Breast epithelium (tissue), 4 donors: ENCODE measurements around the gene PLEKHH1. TPM values are rescaled to one million over a fixed set of nuclear protein-coding genes. Genes with fewer than 3 reads are reported as not detected.
A peak's percentile ranks its signal among the peaks of the same experiment; 100 is the strongest.

Source experiments
- DNase-seq, 2 donors: peaks; one replicate each; pipeline ENCODE4 v3.0.0-alpha.2; 2019; ENCODE audit warnings: low spot score in 2 of 2
- H3K27ac ChIP-seq, 2 donors: fragments of 200-600 bp; sonication (generic) in 1 of 2; one replicate each; pipeline ENCODE4 v1.5.1; 2016 to 2019; ENCODE audit warnings: mild to moderate bottlenecking in 1 of 2
- H3K27me3 ChIP-seq, 2 donors: fragments of 200-600 bp; sonication (generic) in 1 of 2; one replicate each; pipeline versions ENCODE4 v1.5.1 to v1.6.0; 2017 to 2019; ENCODE audit warnings: control low read depth in 1 of 2, mild to moderate bottlenecking in 1 of 2
- H3K36me3 ChIP-seq: fragments of 200-600 bp; one replicate; pipeline ENCODE4 v1.5.1; 2019
- H3K4me1 ChIP-seq, 2 donors: fragments of 200-600 bp; sonication (generic); one replicate each; pipeline ENCODE4 v1.5.1; 2016 to 2019; ENCODE audit warnings: control low read depth in 1 of 2
- H3K4me3 ChIP-seq, 3 donors: fragments of 200-600 bp; sonication (generic); 1 replicate in 2 of 3; 2 replicates in 1 of 3; pipeline ENCODE4 v1.5.1; 2016 to 2019; ENCODE audit warnings: mild to moderate bottlenecking in 3 of 3, moderate library complexity in 2 of 3
- H3K9me3 ChIP-seq, 2 donors: fragments of 200-600 bp; sonication (generic) in 1 of 2; one replicate each; pipeline ENCODE4 v1.5.1; 2016 to 2019; ENCODE audit warnings: control low read depth in 1 of 2
- POLR2A ChIP-seq: fragments of 450-650 bp; IDR thresholded peaks from one replicate; pipeline ENCODE4 v1.6.1; 2016; ENCODE audit warnings: antibody characterized with exemption, mild to moderate bottlenecking, moderate library complexity
- POLR2AphosphoS5 ChIP-seq, 3 donors: sonication (generic); formaldehyde crosslinking; IDR thresholded peaks; one replicate each; pipeline ENCODE4 v1.6.1; 2017; ENCODE audit warnings: antibody characterized with exemption in 3 of 3
- intact Hi-C: fragments of 100-400 bp; cut with DNase I; formaldehyde crosslinking; loops from one replicate; pipeline ENCODE4 v1.15.1; 2023; ENCODE audit warnings: low total_unique reads
- total RNA-seq, 3 donors: library from RNA; depleted of rRNA; stranded (reverse); fragments of >200 nt; gene quantifications; one replicate each; pipeline ENCODE4 v1.1.0, GENCODE V29; 2016
- TF ChIP-seq, protein P1 (sequence below), 3 donors: fragments of 450-650 bp; IDR thresholded peaks; one replicate each; pipeline ENCODE4 v1.5.1; 2016 to 2017; ENCODE audit warnings: antibody characterized with exemption in 3 of 3, mild to moderate bottlenecking in 3 of 3, moderate library complexity in 3 of 3

PLEKHH1 gene
- total RNA-seq, 3 donors from 2014 or later: 2.9 to 18.9 (median 14.7) TPM

- no peaks in the 10 kb centered on the region for H3K9me3 ChIP-seq
- TF ChIP-seq, protein P1, sequence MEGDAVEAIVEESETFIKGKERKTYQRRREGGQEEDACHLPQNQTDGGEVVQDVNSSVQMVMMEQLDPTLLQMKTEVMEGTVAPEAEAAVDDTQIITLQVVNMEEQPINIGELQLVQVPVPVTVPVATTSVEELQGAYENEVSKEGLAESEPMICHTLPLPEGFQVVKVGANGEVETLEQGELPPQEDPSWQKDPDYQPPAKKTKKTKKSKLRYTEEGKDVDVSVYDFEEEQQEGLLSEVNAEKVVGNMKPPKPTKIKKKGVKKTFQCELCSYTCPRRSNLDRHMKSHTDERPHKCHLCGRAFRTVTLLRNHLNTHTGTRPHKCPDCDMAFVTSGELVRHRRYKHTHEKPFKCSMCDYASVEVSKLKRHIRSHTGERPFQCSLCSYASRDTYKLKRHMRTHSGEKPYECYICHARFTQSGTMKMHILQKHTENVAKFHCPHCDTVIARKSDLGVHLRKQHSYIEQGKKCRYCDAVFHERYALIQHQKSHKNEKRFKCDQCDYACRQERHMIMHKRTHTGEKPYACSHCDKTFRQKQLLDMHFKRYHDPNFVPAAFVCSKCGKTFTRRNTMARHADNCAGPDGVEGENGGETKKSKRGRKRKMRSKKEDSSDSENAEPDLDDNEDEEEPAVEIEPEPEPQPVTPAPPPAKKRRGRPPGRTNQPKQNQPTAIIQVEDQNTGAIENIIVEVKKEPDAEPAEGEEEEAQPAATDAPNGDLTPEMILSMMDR (IDR thresholded peaks at IDR 0.05): no peak
- no peak for TF ChIP-seq POLR2A
- no peak for TF ChIP-seq POLR2AphosphoS5 (IDR thresholded peaks at IDR 0.05)
- no peak overlapping the region for H3K4me3 ChIP-seq
- H3K27me3 ChIP-seq: no peaks in the 10 kb centered on the region
- no peaks in the 10 kb centered on the region for H3K36me3 ChIP-seq
- no peaks in the 10 kb centered on the region for H3K4me1 ChIP-seq
- intact Hi-C loops: no loop called here
- no peak overlapping the region for H3K27ac ChIP-seq
- no peak for DNase-seq
Measured at GRCh38 chr14:67562776-67563150, 29.7 kb downstream of the PLEKHH1 start.

DNA sequence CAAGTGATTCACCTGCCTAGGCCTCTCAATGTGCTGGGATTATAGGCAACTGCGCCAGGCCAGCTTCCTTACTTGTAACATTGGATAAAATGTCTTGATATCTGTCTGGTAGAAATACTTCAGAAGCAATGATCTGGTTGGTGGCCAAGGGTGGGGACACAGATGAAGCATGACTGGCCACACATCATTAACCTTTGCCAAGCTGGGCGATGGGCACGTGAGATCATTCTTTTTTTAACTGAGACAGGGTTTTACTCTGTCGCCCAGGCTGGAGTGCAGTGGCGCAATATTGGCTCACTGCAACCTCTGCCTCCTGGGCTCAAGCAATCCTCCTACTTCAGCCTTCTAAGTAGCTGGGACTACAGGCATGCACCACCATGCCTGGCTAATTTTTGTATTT, 31.1 kb downstream of the PLEKHH1 start:
- Histone ChIP-seq H3K4me1 (no peaks in the 10 kb centered on the region), H3K9me3 (no peaks in the 10 kb centered on the region), H3K27ac (no peak overlapping the region), H3K27me3 (no peaks in the 10 kb centered on the region), H3K36me3 (no peaks in the 10 kb centered on the region), H3K4me3 (no peak overlapping the region)
- TF ChIP-seq, protein P1 (IDR thresholded peaks at IDR 0.05): no peak
- TF ChIP-seq POLR2A: no peak
- no peak for TF ChIP-seq POLR2AphosphoS5 (IDR thresholded peaks at IDR 0.05)
- no peak for DNase-seq
- intact Hi-C loops: no loop called here

GRCh38 chr14:67566908-67567307, 33.8 kb downstream of the PLEKHH1 start:
- Histone ChIP-seq H3K9me3 (no peaks in the 10 kb centered on the region), H3K27ac (peak overlapping the region in 1 of 2 donors; percentile 50), H3K4me3 (no peak overlapping the region), H3K27me3 (no peaks in the 10 kb centered on the region), H3K36me3 (no peaks in the 10 kb centered on the region), H3K4me1 (no peaks in the 10 kb centered on the region)
- no peak for DNase-seq
- intact Hi-C loops: no loop called here
- TF ChIP-seq POLR2AphosphoS5 (IDR thresholded peaks at IDR 0.05): no peak
- TF ChIP-seq POLR2A: no peak
- TF ChIP-seq, protein P1 (IDR thresholded peaks at IDR 0.05): no peak

DNA sequence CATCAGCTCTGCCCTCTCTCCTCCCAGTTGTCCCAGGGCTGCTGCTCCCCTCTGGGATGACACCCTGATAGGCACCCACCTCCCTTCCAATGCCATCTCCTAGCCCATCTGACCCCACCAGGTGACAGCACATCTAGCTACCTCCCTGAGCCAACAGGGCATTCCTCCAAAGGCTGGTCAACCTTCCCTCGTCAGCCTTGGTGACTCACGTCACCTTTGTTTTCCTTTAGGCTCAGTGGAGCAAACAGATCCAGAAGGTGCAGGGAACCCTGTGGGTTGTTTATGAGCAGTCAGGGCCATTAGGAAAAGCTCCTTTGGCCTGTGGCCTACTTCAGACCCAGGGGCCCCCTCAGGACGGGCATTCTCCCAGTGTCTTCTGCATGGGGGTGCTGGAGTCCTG, 34.6 kb downstream of the PLEKHH1 start:
- no peak for DNase-seq
- no peak overlapping the region for H3K4me3 ChIP-seq
- no peaks in the 10 kb centered on the region for H3K9me3 ChIP-seq
- no peaks in the 10 kb centered on the region for H3K36me3 ChIP-seq
- TF ChIP-seq POLR2A (no peak), POLR2AphosphoS5 (IDR thresholded peaks at IDR 0.05) (no peak)
- TF ChIP-seq, protein P1 (IDR thresholded peaks at IDR 0.05): no peak
- H3K27me3 ChIP-seq: no peaks in the 10 kb centered on the region
- no peaks in the 10 kb centered on the region for H3K4me1 ChIP-seq
- intact Hi-C loops: no loop called here
- H3K27ac ChIP-seq: no peak overlapping the region

GRCh38 chr14:67569011-67569650, 36.0 kb downstream of the PLEKHH1 start:
- H3K36me3 ChIP-seq: no peaks in the 10 kb centered on the region
- no peaks in the 10 kb centered on the region for H3K4me1 ChIP-seq
- TF ChIP-seq, protein P1 (IDR thresholded peaks at IDR 0.05): no peak
- TF ChIP-seq POLR2A (no peak), POLR2AphosphoS5 (IDR thresholded peaks at IDR 0.05) (no peak)
- H3K4me3 ChIP-seq: no peak overlapping the region
- no peaks in the 10 kb centered on the region for H3K27me3 ChIP-seq
- intact Hi-C loops: no loop called here
- H3K9me3 ChIP-seq: no peaks in the 10 kb centered on the region
- no peak overlapping the region for H3K27ac ChIP-seq
- no peak for DNase-seq
